Measurements from ENCODE around the gene NECTIN1.

NECTIN1 gene

GRCh38 chr11:119593346-119593745, 135.7 kb downstream of the NECTIN1 start:
- ATAC-seq: no peak
- TF ChIP-seq ZNF565 (CRISPR knock-in tag; conservative IDR thresholded peaks at IDR 0.05; ENCODE audit: low read depth) (no peak), ISL1 (CRISPR knock-in tag; IDR thresholded peaks at IDR 0.05) (no peak), ESRRG (CRISPR knock-in tag; IDR thresholded peaks at IDR 0.05) (no peak), ZNF8 (CRISPR knock-in tag; IDR thresholded peaks at IDR 0.05) (no peak), BACH2 (CRISPR knock-in tag; IDR thresholded peaks at IDR 0.05; ENCODE audit: borderline replicate concordance) (no peak), PATZ1 (CRISPR knock-in tag; IDR thresholded peaks at IDR 0.05; ENCODE audit: borderline replicate concordance) (no peak), OSR1 (CRISPR knock-in tag; IDR thresholded peaks at IDR 0.05) (no peak), TSHZ2 (CRISPR knock-in tag; IDR thresholded peaks at IDR 0.05) (no peak)

GRCh38 chr11:119592642-119593041, 136.4 kb downstream of the NECTIN1 start:
- no peak for TF ChIP-seq GLIS3 (CRISPR knock-in tag; IDR thresholded peaks at IDR 0.05)
- no peak for TF ChIP-seq BACH2 (CRISPR knock-in tag; IDR thresholded peaks at IDR 0.05; ENCODE audit: borderline replicate concordance)
- no peak for TF ChIP-seq PATZ1 (CRISPR knock-in tag; IDR thresholded peaks at IDR 0.05; ENCODE audit: borderline replicate concordance)
- TF ChIP-seq ZFP30 (CRISPR knock-in tag; IDR thresholded peaks at IDR 0.05): no peak
- no peak for TF ChIP-seq TSHZ2 (CRISPR knock-in tag; IDR thresholded peaks at IDR 0.05)
- TF ChIP-seq TCF4 (CRISPR knock-in tag; IDR thresholded peaks at IDR 0.05; ENCODE audit: borderline replicate concordance): no peak
- TF ChIP-seq ZC3H10 (CRISPR knock-in tag; IDR thresholded peaks at IDR 0.05): no peak
- TF ChIP-seq POU6F1 (CRISPR knock-in tag; IDR thresholded peaks at IDR 0.05; ENCODE audit: borderline replicate concordance, low read depth): no peak
- TF ChIP-seq ZNF70 (CRISPR knock-in tag; IDR thresholded peaks at IDR 0.05): no peak
- TF ChIP-seq ZNF565 (CRISPR knock-in tag; conservative IDR thresholded peaks at IDR 0.05; ENCODE audit: low read depth): no peak
- TF ChIP-seq ZNF8 (CRISPR knock-in tag; IDR thresholded peaks at IDR 0.05): no peak
- TF ChIP-seq ESRRG (CRISPR knock-in tag; IDR thresholded peaks at IDR 0.05): no peak
- no peak for TF ChIP-seq CREB5 (CRISPR knock-in tag; IDR thresholded peaks at IDR 0.05; ENCODE audit: low read depth)
- TF ChIP-seq CSDC2 (CRISPR knock-in tag; IDR thresholded peaks at IDR 0.05): no peak
- no peak for TF ChIP-seq TOX (CRISPR knock-in tag; IDR thresholded peaks at IDR 0.05; ENCODE audit: borderline replicate concordance)
- no peak for TF ChIP-seq CSRNP3 (CRISPR knock-in tag; IDR thresholded peaks at IDR 0.05)
- no peak for TF ChIP-seq OSR1 (CRISPR knock-in tag; IDR thresholded peaks at IDR 0.05)
- ATAC-seq: no peak

Data from SK-N-SH treated with all-trans-retinoic acid at 6 μM for 48 hours (cell line).